Liver (tissue), 9 donors: ENCODE data around the gene SLC7A14. TPM values are rescaled to one million over a fixed set of nuclear protein-coding genes. Genes with fewer than 3 reads are reported as not detected.

Experiments used
- DNase-seq: peaks from one replicate; pipeline ENCODE4 v3.0.0-alpha.2; 2017; ENCODE audit warnings: low spot score
- H3K27ac ChIP-seq, 2 donors: one replicate each; pipeline ENCODE4 v1.7.0; 2013; ENCODE audit warnings: inconsistent platforms in 2 of 2, low read length in 2 of 2, control low read depth in 1 of 2, low read depth in 1 of 2, mild to moderate bottlenecking in 1 of 2
- H3K27me3 ChIP-seq, 4 donors: one replicate each; pipeline versions ENCODE4 v1.6.1 to v1.7.0; 2013; ENCODE audit warnings: low read length in 3 of 4, inconsistent platforms in 1 of 4, mild to moderate bottlenecking in 1 of 4, moderate library complexity in 1 of 4; ENCODE audit not compliant: control insufficient read depth in 4 of 4, insufficient read depth in 4 of 4
- H3K36me3 ChIP-seq, 4 donors: one replicate each; pipeline versions ENCODE4 v1.6.1 to v1.7.0; 2013; ENCODE audit warnings: low read length in 3 of 4, mild to moderate bottlenecking in 3 of 4, low read depth in 1 of 4, moderate library complexity in 1 of 4; ENCODE audit not compliant: control insufficient read depth in 4 of 4, insufficient read depth in 3 of 4
- H3K4me1 ChIP-seq, 4 donors: one replicate each; pipeline versions ENCODE4 v1.6.1 to v1.7.0; 2013; ENCODE audit warnings: low read length in 3 of 4, mild to moderate bottlenecking in 3 of 4, moderate library complexity in 1 of 4; ENCODE audit not compliant: control insufficient read depth in 4 of 4, insufficient read depth in 4 of 4
- H3K4me3 ChIP-seq, 3 donors: one replicate each; pipeline versions ENCODE4 v1.6.1 to v1.7.0; 2013; ENCODE audit warnings: low read length in 3 of 3, control low read depth in 1 of 3, low read depth in 1 of 3, mild to moderate bottlenecking in 1 of 3
- H3K9ac ChIP-seq, 2 donors: one replicate each; pipeline ENCODE4 v1.7.0; 2013; ENCODE audit warnings: low read length in 2 of 2, mild to moderate bottlenecking in 2 of 2, moderate library complexity in 2 of 2, control low read depth in 1 of 2, low read depth in 1 of 2
- H3K9me3 ChIP-seq, 4 donors: one replicate each; pipeline versions ENCODE4 v1.6.1 to v1.7.0; 2013; ENCODE audit warnings: low read length in 3 of 4; ENCODE audit not compliant: control insufficient read depth in 4 of 4
- EGR1 ChIP-seq, 2 donors: IDR thresholded peaks; 2 replicates each; pipeline ENCODE4 v1.6.1; 2016 to 2018; ENCODE audit warnings: antibody characterized with exemption in 2 of 2, low read depth in 2 of 2
- FOXA1 ChIP-seq: IDR thresholded peaks from 2 replicates; pipeline ENCODE4 v1.6.1; 2016; ENCODE audit warnings: antibody characterized with exemption
- FOXA2 ChIP-seq: IDR thresholded peaks from 2 replicates; pipeline ENCODE4 v1.6.1; 2016; ENCODE audit warnings: antibody characterized with exemption
- GABPA ChIP-seq, 2 donors: IDR thresholded peaks in 1 of 2; conservative IDR thresholded peaks in 1 of 2; 2 replicates each; pipeline ENCODE4 v1.6.1; 2016; ENCODE audit warnings: antibody characterized with exemption in 2 of 2, mild to moderate bottlenecking in 1 of 2, moderate library complexity in 1 of 2
- HNF4A ChIP-seq, 2 donors: conservative IDR thresholded peaks; 2 replicates each; pipeline ENCODE4 v1.6.1; 2016; ENCODE audit warnings: antibody characterized with exemption in 2 of 2, mild to moderate bottlenecking in 2 of 2
- HNF4G ChIP-seq: IDR thresholded peaks from 2 replicates; pipeline ENCODE4 v1.6.1; 2016; ENCODE audit warnings: antibody characterized with exemption
- JUND ChIP-seq, 2 donors: IDR thresholded peaks; 2 replicates each; pipeline ENCODE4 v1.6.1; 2016; ENCODE audit warnings: antibody characterized with exemption in 2 of 2
- NR2F2 ChIP-seq: IDR thresholded peaks from 2 replicates; pipeline ENCODE4 v1.6.1; 2016; ENCODE audit warnings: antibody characterized with exemption
- RAD21 ChIP-seq, 2 donors: IDR thresholded peaks; 2 replicates each; pipeline ENCODE4 v1.6.1; 2016; ENCODE audit warnings: antibody characterized with exemption in 2 of 2, mild to moderate bottlenecking in 2 of 2
- SP1 ChIP-seq: IDR thresholded peaks from 2 replicates; pipeline ENCODE4 v1.6.1; 2018; ENCODE audit warnings: antibody characterized with exemption, mild to moderate bottlenecking
- TAF1 ChIP-seq: conservative IDR thresholded peaks from 2 replicates; pipeline ENCODE4 v1.6.1; 2016; ENCODE audit warnings: antibody characterized with exemption, mild to moderate bottlenecking
- YY1 ChIP-seq: IDR thresholded peaks from 2 replicates; pipeline ENCODE4 v1.6.1; 2016; ENCODE audit warnings: antibody characterized with exemption, mild to moderate bottlenecking
- WGBS: extraction: QIAGEN DNeasy Blood & Tissue Kit; methylation state at CpG from one replicate; pipeline ENCODE4 v1.1.7; 2013; 5-methylcytosine and 5-hydroxymethylcytosine counted together
- polyA plus RNA-seq, 2 donors: library from polyadenylated mRNA; stranded (reverse) in 1 of 2; unstranded in 1 of 2; fragments of 200-250 nt in 1 of 2; fragments of >200 nt in 1 of 2; fragmentation: Nextera tagmentation in 1 of 2; extraction: Ambion mirVana in 1 of 2; gene quantifications; one replicate each; pipeline versions ENCODE4 v1.2.1 to v1.2.3, GENCODE V29; 2013 to 2015
- total RNA-seq, 2 donors: library from RNA; depleted of rRNA; stranded (reverse); fragments of >200 nt; gene quantifications; one replicate each; pipeline ENCODE4 v1.2.3, GENCODE V29; 2014
- TF ChIP-seq, protein P1 (sequence below): IDR thresholded peaks from 2 replicates; pipeline ENCODE4 v1.6.1; 2016; ENCODE audit warnings: antibody characterized with exemption
- TF ChIP-seq, protein P2 (sequence below): IDR thresholded peaks from 2 replicates; pipeline ENCODE4 v1.6.1; 2016; ENCODE audit warnings: antibody characterized with exemption, mild to moderate bottlenecking
- TF ChIP-seq, protein P3 (sequence below): fragments of 150-350 bp; IDR thresholded peaks from 2 replicates; pipeline ENCODE4 v1.5.1; 2017; ENCODE audit warnings: improper control_type of control experiment, low read depth, low read length; ENCODE audit not compliant: missing input control
- TF ChIP-seq, protein P4 (sequence below): IDR thresholded peaks from 2 replicates; pipeline ENCODE4 v1.6.1; 2016; ENCODE audit warnings: antibody characterized with exemption
- TF ChIP-seq, protein P5 (sequence below): IDR thresholded peaks from 2 replicates; pipeline ENCODE4 v1.6.1; 2016; ENCODE audit warnings: antibody characterized with exemption
- donor health status: healthy.
- donor health status: healthy.
- donor health status: healthy.
- donor health status: healthy.
- donor health status: healthy.

The SLC7A14 gene
- total and polyA plus RNA-seq, 4 donors = under 0.01 to 0.01 (median under 0.01) TPM; not detected in 1

DNA sequence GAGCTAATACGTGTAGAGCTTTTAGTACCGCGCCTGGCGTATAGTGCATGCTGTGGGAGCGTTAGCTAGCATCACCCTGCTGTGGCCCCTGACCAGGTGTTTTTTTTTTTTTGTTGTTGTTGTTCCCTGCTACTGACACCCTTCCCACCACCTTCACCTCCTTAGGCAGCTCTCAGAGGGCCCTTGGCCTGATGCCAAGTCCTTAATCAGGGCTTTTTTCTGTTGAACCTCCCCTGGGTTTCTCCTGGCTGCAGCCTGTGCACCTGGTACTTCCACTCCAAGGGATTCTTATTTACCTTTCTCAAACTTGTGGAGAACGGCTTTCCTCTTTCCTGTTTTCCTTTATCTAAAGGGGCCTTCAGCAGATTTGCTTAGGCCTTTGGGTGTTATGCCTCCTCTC lies 53.3 kb downstream of the SLC7A14 start:
- H3K27ac ChIP-seq = no peak overlapping the region
- no peaks in the 10 kb centered on the region for H3K9me3 ChIP-seq
- no peak overlapping the region for H3K4me3 ChIP-seq
- H3K4me1 ChIP-seq = no peaks in the 10 kb centered on the region
- no peak overlapping the region for H3K9ac ChIP-seq
- WGBS = 84% methylated on average over 6 of the region's 6 CpGs
- H3K36me3 ChIP-seq = no peaks in the 10 kb centered on the region
- no peak for TF ChIP-seq JUND (IDR thresholded peaks at IDR 0.05)
- no peak for TF ChIP-seq NR2F2
- TF ChIP-seq TAF1 = no peak
- TF ChIP-seq, protein P1, sequence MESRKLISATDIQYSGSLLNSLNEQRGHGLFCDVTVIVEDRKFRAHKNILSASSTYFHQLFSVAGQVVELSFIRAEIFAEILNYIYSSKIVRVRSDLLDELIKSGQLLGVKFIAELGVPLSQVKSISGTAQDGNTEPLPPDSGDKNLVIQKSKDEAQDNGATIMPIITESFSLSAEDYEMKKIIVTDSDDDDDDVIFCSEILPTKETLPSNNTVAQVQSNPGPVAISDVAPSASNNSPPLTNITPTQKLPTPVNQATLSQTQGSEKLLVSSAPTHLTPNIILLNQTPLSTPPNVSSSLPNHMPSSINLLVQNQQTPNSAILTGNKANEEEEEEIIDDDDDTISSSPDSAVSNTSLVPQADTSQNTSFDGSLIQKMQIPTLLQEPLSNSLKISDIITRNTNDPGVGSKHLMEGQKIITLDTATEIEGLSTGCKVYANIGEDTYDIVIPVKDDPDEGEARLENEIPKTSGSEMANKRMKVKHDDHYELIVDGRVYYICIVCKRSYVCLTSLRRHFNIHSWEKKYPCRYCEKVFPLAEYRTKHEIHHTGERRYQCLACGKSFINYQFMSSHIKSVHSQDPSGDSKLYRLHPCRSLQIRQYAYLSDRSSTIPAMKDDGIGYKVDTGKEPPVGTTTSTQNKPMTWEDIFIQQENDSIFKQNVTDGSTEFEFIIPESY = no peak
- no peak for TF ChIP-seq RAD21 (IDR thresholded peaks at IDR 0.05)
- TF ChIP-seq, protein P2, sequence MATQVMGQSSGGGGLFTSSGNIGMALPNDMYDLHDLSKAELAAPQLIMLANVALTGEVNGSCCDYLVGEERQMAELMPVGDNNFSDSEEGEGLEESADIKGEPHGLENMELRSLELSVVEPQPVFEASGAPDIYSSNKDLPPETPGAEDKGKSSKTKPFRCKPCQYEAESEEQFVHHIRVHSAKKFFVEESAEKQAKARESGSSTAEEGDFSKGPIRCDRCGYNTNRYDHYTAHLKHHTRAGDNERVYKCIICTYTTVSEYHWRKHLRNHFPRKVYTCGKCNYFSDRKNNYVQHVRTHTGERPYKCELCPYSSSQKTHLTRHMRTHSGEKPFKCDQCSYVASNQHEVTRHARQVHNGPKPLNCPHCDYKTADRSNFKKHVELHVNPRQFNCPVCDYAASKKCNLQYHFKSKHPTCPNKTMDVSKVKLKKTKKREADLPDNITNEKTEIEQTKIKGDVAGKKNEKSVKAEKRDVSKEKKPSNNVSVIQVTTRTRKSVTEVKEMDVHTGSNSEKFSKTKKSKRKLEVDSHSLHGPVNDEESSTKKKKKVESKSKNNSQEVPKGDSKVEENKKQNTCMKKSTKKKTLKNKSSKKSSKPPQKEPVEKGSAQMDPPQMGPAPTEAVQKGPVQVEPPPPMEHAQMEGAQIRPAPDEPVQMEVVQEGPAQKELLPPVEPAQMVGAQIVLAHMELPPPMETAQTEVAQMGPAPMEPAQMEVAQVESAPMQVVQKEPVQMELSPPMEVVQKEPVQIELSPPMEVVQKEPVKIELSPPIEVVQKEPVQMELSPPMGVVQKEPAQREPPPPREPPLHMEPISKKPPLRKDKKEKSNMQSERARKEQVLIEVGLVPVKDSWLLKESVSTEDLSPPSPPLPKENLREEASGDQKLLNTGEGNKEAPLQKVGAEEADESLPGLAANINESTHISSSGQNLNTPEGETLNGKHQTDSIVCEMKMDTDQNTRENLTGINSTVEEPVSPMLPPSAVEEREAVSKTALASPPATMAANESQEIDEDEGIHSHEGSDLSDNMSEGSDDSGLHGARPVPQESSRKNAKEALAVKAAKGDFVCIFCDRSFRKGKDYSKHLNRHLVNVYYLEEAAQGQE = no peak
- TF ChIP-seq GABPA (IDR thresholded peaks at IDR 0.05 in 1 of 2, conservative IDR thresholded peaks at IDR 0.05 in 1 of 2) = no peak
- no peak for TF ChIP-seq FOXA1
- TF ChIP-seq, protein P3, sequence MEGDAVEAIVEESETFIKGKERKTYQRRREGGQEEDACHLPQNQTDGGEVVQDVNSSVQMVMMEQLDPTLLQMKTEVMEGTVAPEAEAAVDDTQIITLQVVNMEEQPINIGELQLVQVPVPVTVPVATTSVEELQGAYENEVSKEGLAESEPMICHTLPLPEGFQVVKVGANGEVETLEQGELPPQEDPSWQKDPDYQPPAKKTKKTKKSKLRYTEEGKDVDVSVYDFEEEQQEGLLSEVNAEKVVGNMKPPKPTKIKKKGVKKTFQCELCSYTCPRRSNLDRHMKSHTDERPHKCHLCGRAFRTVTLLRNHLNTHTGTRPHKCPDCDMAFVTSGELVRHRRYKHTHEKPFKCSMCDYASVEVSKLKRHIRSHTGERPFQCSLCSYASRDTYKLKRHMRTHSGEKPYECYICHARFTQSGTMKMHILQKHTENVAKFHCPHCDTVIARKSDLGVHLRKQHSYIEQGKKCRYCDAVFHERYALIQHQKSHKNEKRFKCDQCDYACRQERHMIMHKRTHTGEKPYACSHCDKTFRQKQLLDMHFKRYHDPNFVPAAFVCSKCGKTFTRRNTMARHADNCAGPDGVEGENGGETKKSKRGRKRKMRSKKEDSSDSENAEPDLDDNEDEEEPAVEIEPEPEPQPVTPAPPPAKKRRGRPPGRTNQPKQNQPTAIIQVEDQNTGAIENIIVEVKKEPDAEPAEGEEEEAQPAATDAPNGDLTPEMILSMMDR = no peak
- no peak for TF ChIP-seq EGR1 (IDR thresholded peaks at IDR 0.05; ENCODE audit: low read depth in 2 of 2)
- TF ChIP-seq FOXA2 = no peak
- TF ChIP-seq, protein P4, sequence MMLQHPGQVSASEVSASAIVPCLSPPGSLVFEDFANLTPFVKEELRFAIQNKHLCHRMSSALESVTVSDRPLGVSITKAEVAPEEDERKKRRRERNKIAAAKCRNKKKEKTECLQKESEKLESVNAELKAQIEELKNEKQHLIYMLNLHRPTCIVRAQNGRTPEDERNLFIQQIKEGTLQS = no peak
- no peak for TF ChIP-seq YY1
- no peak for TF ChIP-seq HNF4G
- no peaks in the 10 kb centered on the region for H3K27me3 ChIP-seq
- no peak for DNase-seq

DNA sequence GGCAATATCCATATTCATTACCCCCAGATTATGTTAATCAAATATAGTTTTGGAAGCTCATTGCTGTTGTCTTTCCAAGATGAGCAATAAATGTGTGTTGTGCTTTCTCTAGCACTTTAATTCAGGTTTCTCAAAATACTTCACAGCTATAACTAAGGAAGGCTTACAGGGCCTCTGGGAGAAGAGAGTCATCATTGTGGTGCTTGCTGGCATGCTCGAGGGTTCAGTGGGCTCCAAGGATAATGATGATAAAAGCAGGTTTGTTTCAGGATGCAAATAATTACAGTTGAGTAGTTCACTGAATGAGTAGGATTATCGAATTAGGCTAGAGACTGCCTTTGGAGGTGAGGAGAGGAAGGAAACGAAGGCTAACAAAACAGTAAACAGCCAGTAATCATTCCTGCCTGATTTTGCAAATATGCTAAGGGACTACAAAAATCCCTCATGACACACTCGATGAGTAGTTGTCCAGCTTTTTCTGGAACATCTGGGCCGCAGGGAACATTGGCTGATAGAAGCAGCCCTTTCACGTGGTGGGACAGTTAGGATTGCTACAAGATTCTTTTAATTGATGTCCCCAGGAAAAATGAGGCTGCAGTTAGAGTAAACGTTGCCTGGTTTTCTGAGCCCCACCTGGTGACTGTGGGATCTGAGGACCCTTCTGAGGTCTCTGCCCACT lies 54.1 kb downstream of the SLC7A14 start:
- TF ChIP-seq, protein P4 = no peak
- TF ChIP-seq, protein P5, sequence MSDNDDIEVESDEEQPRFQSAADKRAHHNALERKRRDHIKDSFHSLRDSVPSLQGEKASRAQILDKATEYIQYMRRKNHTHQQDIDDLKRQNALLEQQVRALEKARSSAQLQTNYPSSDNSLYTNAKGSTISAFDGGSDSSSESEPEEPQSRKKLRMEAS = no peak
- TF ChIP-seq GABPA (IDR thresholded peaks at IDR 0.05 in 1 of 2, conservative IDR thresholded peaks at IDR 0.05 in 1 of 2) = no peak
- TF ChIP-seq HNF4A (conservative IDR thresholded peaks at IDR 0.05) = no peak
- TF ChIP-seq SP1 = no peak
- no peak overlapping the region for H3K4me3 ChIP-seq
- 74% methylated on average over 7 of the region's 7 CpGs for WGBS

More for the DNA sequence above, 54.1 kb downstream of the SLC7A14 start:
- DNase-seq = no peak
- H3K9me3 ChIP-seq = no peaks in the 10 kb centered on the region
- H3K9ac ChIP-seq = no peak overlapping the region
- no peaks in the 10 kb centered on the region for H3K4me1 ChIP-seq
- no peak overlapping the region for H3K27ac ChIP-seq
- no peaks in the 10 kb centered on the region for H3K36me3 ChIP-seq
- no peaks in the 10 kb centered on the region for H3K27me3 ChIP-seq
